Astrocyte of the cerebellum (primary cell): ENCODE data around the gene ROR2.

Source experiments
- DNase-seq: peaks from one replicate; pipeline ENCODE4 v3.0.0-alpha.2; 2011; ENCODE audit warnings: low read depth
- H3K4me3 ChIP-seq: 2 replicates; pipeline ENCODE4 v1.5.1; 2011; ENCODE audit warnings: mild to moderate bottlenecking, low read depth, low read length, moderate library complexity
- CTCF ChIP-seq: IDR thresholded peaks from 2 replicates; pipeline ENCODE4 v1.5.1; 2012; ENCODE audit warnings: low read length, low read depth, moderate library complexity, mild to moderate bottlenecking; ENCODE audit errors: missing control alignments
- in situ Hi-C: cut with HindIII; loops from 2 replicates; pipeline ENCODE4 v1.10.0; 2017; ENCODE audit warnings: low sequenced_read_pairs

ROR2 gene

GRCh38 chr9:91577633-91578061 is 372.4 kb downstream of the ROR2 start:
- no peak for TF ChIP-seq CTCF
- DNase-seq: no peak
- in situ Hi-C loops: no loop called here
- no peak overlapping the region for H3K4me3 ChIP-seq

GRCh38 chr9:91572811-91573210 is 377.2 kb downstream of the ROR2 start:
- DNase-seq: no peak
- in situ Hi-C loops: no loop called here
- no peak for TF ChIP-seq CTCF
- H3K4me3 ChIP-seq: no peak overlapping the region

GRCh38 chr9:91572044-91572443 is 378.0 kb downstream of the ROR2 start:
- no peak overlapping the region for H3K4me3 ChIP-seq
- no peak for TF ChIP-seq CTCF
- no peak for DNase-seq
- in situ Hi-C loops: no loop called here

- no peak for TF ChIP-seq CTCF
- in situ Hi-C loops: no loop called here
- H3K4me3 ChIP-seq: no peak overlapping the region
- no peak for DNase-seq
Measured at GRCh38 chr9:91571036-91571435, 379.0 kb downstream of the ROR2 start.

GRCh38 chr9:91567642-91568274 is 382.3 kb downstream of the ROR2 start:
- no peak for TF ChIP-seq CTCF
- DNase-seq: no peak
- in situ Hi-C loops: no loop called here
- H3K4me3 ChIP-seq: no peak overlapping the region

GRCh38 chr9:91564081-91564670 is 385.9 kb downstream of the ROR2 start:
- in situ Hi-C loops: no loop called here
- DNase-seq: no peak
- no peak overlapping the region for H3K4me3 ChIP-seq
- TF ChIP-seq CTCF: no peak
